ENCODE data around the gene TXNRD2.
"Not testable (repeated sequence)": the region's sequence is repeated elsewhere in the genome, so short reads cannot be mapped to it uniquely, and the experiment has no call there.

- not testable (repeated sequence) for TF ChIP-seq POLR2A, CTCF (IDR thresholded peaks at IDR 0.05)
Measured at GRCh38 chr22:19883446-19883845, 58.2 kb downstream of the TXNRD2 start.
